ENCODE measurements around the gene CSNK1G3. TPM values are rescaled to one million over a fixed set of nuclear protein-coding genes. Genes with fewer than 3 reads are reported as not detected.

Gene CSNK1G3
- total and polyA plus RNA-seq, 2 experiments from 2014 or later = 19.6 to 65.1 TPM

GRCh38 chr5:123503299-123503698 is 8.7 kb upstream of the CSNK1G3 start:
- Histone ChIP-seq H3K4me1 (ENCODE audit: insufficient read depth) (0 out of 2 replicates have a peak, but pooled peaks cover 8% of the 10 kb centered on the region), H3K27me3 (ENCODE audit: insufficient read depth) (no peaks in the 10 kb centered on the region), H3K9me2 (ENCODE audit: insufficient read depth) (no peaks in the 10 kb centered on the region; the same call in 1 of the 2 replicates), H3K79me2 (replicated peaks; ENCODE audit: insufficient read depth) (no peaks in the 10 kb centered on the region), H3K4me2 (no peak overlapping the region), H3K27ac (ENCODE audit: low read depth) (no peak overlapping the region), H2AFZ (no peak overlapping the region), H3K4me3 (no peak overlapping the region), H3F3A (replicated peaks; ENCODE audit: low read depth) (no peaks in the 10 kb centered on the region), H4K20me1 (replicated peaks; ENCODE audit: insufficient read depth) (no peaks in the 10 kb centered on the region), H3K36me3 (ENCODE audit: insufficient read depth) (no peaks in the 10 kb centered on the region)
- H3K36me3 Mint-ChIP-seq (ENCODE audit: low read depth) = no peaks in the 10 kb centered on the region
- H3K4me1 Mint-ChIP-seq = peaks cover 10% of the 10 kb centered on the region; the same call in 2 of the 3 replicates
- H3K27ac Mint-ChIP-seq = no peak overlapping the region
- no peak overlapping the region for H3K4me3 Mint-ChIP-seq
- H3K27me3 Mint-ChIP-seq (ENCODE audit: insufficient read depth, low read depth, poor library complexity) = no peaks in the 10 kb centered on the region
- no peak for ATAC-seq
- DNase-seq (ENCODE audit: low spot score) = no peak
- H3K9me3 Mint-ChIP-seq = no peaks in the 10 kb centered on the region
- TF ChIP-seq EZH2 (IDR thresholded peaks at IDR 0.05; ENCODE audit: low read depth, unreplicated experiment) (no peak), ZNF114 (CRISPR knock-in tag; IDR thresholded peaks at IDR 0.05) (no peak), CREB1 (CRISPR knock-in tag; IDR thresholded peaks at IDR 0.05; ENCODE audit: low read depth) (no peak), ZNF331 (CRISPR knock-in tag; IDR thresholded peaks at IDR 0.05; ENCODE audit: low read depth) (no peak), CTCF (conservative IDR thresholded peaks at IDR 0.05; ENCODE audit: low read depth in 2 of 2) (no peak), JUNB (IDR thresholded peaks at IDR 0.05; ENCODE audit: unreplicated experiment) (no peak), STAT1 (IDR thresholded peaks at IDR 0.05; ENCODE audit: unreplicated experiment) (no peak), ZNF462 (CRISPR knock-in tag; IDR thresholded peaks at IDR 0.05) (no peak), ETS1 (IDR thresholded peaks at IDR 0.05) (no peak), EZH2phosphoT487 (IDR thresholded peaks at IDR 0.05; ENCODE audit: unreplicated experiment) (no peak), REST (IDR thresholded peaks at IDR 0.05; ENCODE audit: unreplicated experiment) (no peak), POLR2AphosphoS5 (IDR thresholded peaks at IDR 0.05; ENCODE audit: low read depth) (no peak), NANOG (IDR thresholded peaks at IDR 0.05; ENCODE audit: borderline replicate concordance) (no peak)
